Endothelial cell (in vitro differentiated cells): Measurements from ENCODE around the gene C11orf86. TPM values are rescaled to one million over a fixed set of nuclear protein-coding genes. Genes with fewer than 3 reads are reported as not detected.

Experiments
- DNase-seq: peaks from one replicate; pipeline ENCODE4 v3.0.0; 2021; ENCODE audit warnings: low spot score
- H3K27ac Mint-ChIP-seq: one replicate; pipeline ENCODE4 v1.8.0; 2021; ENCODE audit warnings: mixed read lengths, inconsistent platforms; ENCODE audit not compliant: unreplicated experiment
- H3K27me3 Mint-ChIP-seq: one replicate; pipeline ENCODE4 v1.8.0; 2021; ENCODE audit warnings: mild to moderate bottlenecking, moderate library complexity, mixed read lengths, inconsistent platforms; ENCODE audit not compliant: unreplicated experiment
- H3K36me3 Mint-ChIP-seq: one replicate; pipeline ENCODE4 v1.8.0; 2021; ENCODE audit warnings: mild to moderate bottlenecking, low read depth, mixed read lengths, inconsistent platforms; ENCODE audit not compliant: unreplicated experiment
- H3K4me1 Mint-ChIP-seq: one replicate; pipeline ENCODE4 v1.8.0; 2021; ENCODE audit warnings: mild to moderate bottlenecking, mixed read lengths, inconsistent platforms; ENCODE audit not compliant: unreplicated experiment
- H3K4me3 Mint-ChIP-seq: one replicate; pipeline ENCODE4 v1.8.0; 2021; ENCODE audit warnings: mild to moderate bottlenecking, mixed read lengths, inconsistent platforms; ENCODE audit not compliant: unreplicated experiment
- H3K9me3 Mint-ChIP-seq: one replicate; pipeline ENCODE4 v1.8.0; 2021; ENCODE audit warnings: mixed read lengths, inconsistent platforms; ENCODE audit not compliant: unreplicated experiment
- CTCF ChIP-seq: fragments of 200-600 bp; sonication (generic); IDR thresholded peaks from one replicate; pipeline ENCODE4 v1.5.0; 2021; ENCODE audit warnings: antibody characterized with exemption; ENCODE audit not compliant: unreplicated experiment
- total RNA-seq: library from RNA; stranded (reverse); fragmentation: NEBNext Ultra II Directional; extraction: Animal tissue kit (Norgen Biotek cat#: 25700); gene quantifications from one replicate; pipeline ENCODE4 v1.2.1, GENCODE V29; 2021; ENCODE audit not compliant: unreplicated experiment

C11orf86 gene
- total RNA-seq, 1 donor from 2014 or later, result not detected

DNA sequence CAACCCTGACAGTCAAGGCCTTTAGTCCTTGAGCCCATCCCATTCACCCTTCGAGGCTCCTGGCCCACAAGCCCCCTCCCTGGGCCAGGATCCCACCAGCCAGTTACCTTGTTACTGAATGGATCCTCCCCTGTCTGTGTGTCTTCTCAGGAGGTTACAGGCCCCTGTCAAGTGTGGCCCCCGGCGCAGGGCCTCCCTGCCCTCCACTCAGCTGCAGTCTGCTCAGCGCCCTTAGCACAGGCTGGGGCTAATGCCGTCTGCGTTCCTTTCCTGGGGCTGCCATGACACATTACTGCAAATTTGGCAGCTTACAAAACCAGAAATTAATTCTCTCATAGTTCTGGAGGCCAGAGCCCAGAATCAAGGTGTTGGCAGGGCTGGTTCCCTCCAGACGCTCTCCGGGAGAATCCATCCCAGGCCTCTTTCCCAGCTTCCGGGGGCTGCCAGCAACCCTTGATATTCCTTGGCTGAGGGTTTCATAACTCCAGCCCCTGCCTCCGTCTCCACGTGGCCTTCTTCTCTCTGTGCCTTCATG is 38.5 kb downstream of the C11orf86 start:
- Mint-ChIP-seq H3K27me3 (peaks cover 17% of the 10 kb centered on the region), H3K4me3 (no peak overlapping the region), H3K27ac (no peak overlapping the region), H3K4me1 (no peaks in the 10 kb centered on the region), H3K36me3 (peaks cover 4% of the 10 kb centered on the region), H3K9me3 (no peaks in the 10 kb centered on the region)
- DNase-seq, result no peak
- no peak for TF ChIP-seq CTCF

GRCh38 chr11:67014343-67014742 is 39.2 kb downstream of the C11orf86 start:
- Mint-ChIP-seq H3K27me3 (peaks cover 17% of the 10 kb centered on the region), H3K4me1 (no peaks in the 10 kb centered on the region), H3K27ac (no peak overlapping the region), H3K36me3 (peaks cover 7% of the 10 kb centered on the region), H3K9me3 (no peaks in the 10 kb centered on the region), H3K4me3 (no peak overlapping the region)
- TF ChIP-seq CTCF, result no peak
- DNase-seq, result no peak

DNA sequence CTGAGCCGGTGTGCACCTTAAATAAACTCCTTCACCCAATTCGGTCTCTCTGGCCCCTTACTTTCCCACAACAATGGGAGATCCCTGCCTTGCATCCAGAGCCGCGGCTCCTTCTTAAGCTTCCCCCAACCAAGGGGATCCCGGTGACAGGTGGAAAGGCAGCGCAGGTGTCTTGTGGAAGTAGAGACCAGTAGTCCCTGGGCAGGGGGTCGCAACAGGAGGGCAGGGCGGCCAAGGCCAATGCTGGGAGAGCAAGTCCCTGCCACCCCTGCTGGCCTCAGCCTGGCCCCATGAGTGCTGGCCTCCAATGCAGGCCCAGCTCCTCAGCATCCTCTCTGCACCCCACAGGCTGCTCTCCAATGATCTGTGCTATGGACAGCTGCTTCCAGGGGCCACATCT is 39.9 kb downstream of the C11orf86 start:
- TF ChIP-seq CTCF, result no peak
- peaks cover 7% of the 10 kb centered on the region for H3K36me3 Mint-ChIP-seq
- no peak overlapping the region for H3K4me3 Mint-ChIP-seq
- H3K9me3 Mint-ChIP-seq, result no peaks in the 10 kb centered on the region
- H3K27me3 Mint-ChIP-seq, result peaks cover 13% of the 10 kb centered on the region
- H3K4me1 Mint-ChIP-seq, result no peaks in the 10 kb centered on the region
- H3K27ac Mint-ChIP-seq, result no peak overlapping the region
- no peak for DNase-seq

- H3K4me1 Mint-ChIP-seq, result no peaks in the 10 kb centered on the region
- H3K27me3 Mint-ChIP-seq, result peaks cover 20% of the 10 kb centered on the region
- no peaks in the 10 kb centered on the region for H3K9me3 Mint-ChIP-seq
- no peak for TF ChIP-seq CTCF
- DNase-seq, result no peak
- no peak overlapping the region for H3K27ac Mint-ChIP-seq
- H3K36me3 Mint-ChIP-seq, result peaks cover 7% of the 10 kb centered on the region
- H3K4me3 Mint-ChIP-seq, result no peak overlapping the region
Observed at GRCh38 chr11:67016550-67016949, 41.4 kb downstream of the C11orf86 start.

GRCh38 chr11:67020949-67021348 is 45.8 kb downstream of the C11orf86 start:
- H3K27me3 Mint-ChIP-seq, result peaks cover 20% of the 10 kb centered on the region
- no peak for DNase-seq
- H3K27ac Mint-ChIP-seq, result no peak overlapping the region
- H3K4me1 Mint-ChIP-seq, result peaks cover 5% of the 10 kb centered on the region
- no peak for TF ChIP-seq CTCF
- no peak overlapping the region for H3K4me3 Mint-ChIP-seq
- no peaks in the 10 kb centered on the region for H3K9me3 Mint-ChIP-seq
- H3K36me3 Mint-ChIP-seq, result peaks cover 3% of the 10 kb centered on the region
